ENCODE results near the gene UBTD2. TPM values are rescaled to one million over a fixed set of nuclear protein-coding genes. Genes with fewer than 3 reads are reported as not detected.
"Not testable (repeated sequence)": the region's sequence is repeated elsewhere in the genome, so short reads cannot be mapped to it uniquely, and the experiment has no call there.

Gene UBTD2
- polyA plus RNA-seq, 3 donors = 2.3 to 3.2 (median 2.6) TPM

GRCh38 chr5:172288465-172288864 is 4.9 kb upstream of the UBTD2 start:
- Histone ChIP-seq H3K9me3 (replicated peaks in 1 of 2; ENCODE audit: control insufficient read depth in 1 of 2, insufficient read depth in 1 of 2, low read length in 2 of 2) (no peaks in the 10 kb centered on the region), H2AFZ (ENCODE audit: insufficient read depth, low read depth, low read length, poor library complexity, severe bottlenecking) (no peak overlapping the region), H4K20me1 (ENCODE audit: insufficient read depth, low read length) (no peaks in the 10 kb centered on the region), H3K4me1 (ENCODE audit: control insufficient read depth in 1 of 2, insufficient read depth in 2 of 2, low read length in 2 of 2) (peaks cover 9 to 16% of the 10 kb centered on the region in 2 donors), H3K79me2 (ENCODE audit: insufficient read depth, low read length) (no peaks in the 10 kb centered on the region), H3K36me3 (replicated peaks in 1 of 2; ENCODE audit: control insufficient read depth in 1 of 2, insufficient read depth in 2 of 2, low read length in 2 of 2) (no peaks in the 10 kb centered on the region), H3K9ac (ENCODE audit: insufficient read depth, low read length, poor library complexity, severe bottlenecking) (no peak overlapping the region), H3K27me3 (ENCODE audit: control insufficient read depth in 2 of 2, insufficient read depth in 2 of 2, low read length in 2 of 2) (peaks cover 2 to 12% of the 10 kb centered on the region in 2 donors), H3K4me3 (replicated peaks in 1 of 3; ENCODE audit: low read depth in 2 of 3, low read length in 3 of 3) (no peak overlapping the region), H3K27ac (ENCODE audit: low read depth in 1 of 2, low read length in 2 of 2) (no peak overlapping the region), H3K4me2 (replicated peaks; ENCODE audit: extremely low read depth, low read length, poor library complexity, severe bottlenecking) (no peak overlapping the region)
- peaks cover 0 to 2% (median 0%) of the 10 kb centered on the region in 7 donors for H3K9me3 Mint-ChIP-seq
- WGBS (ENCODE audit: insufficient coverage) = no CpG with 5 or more reads among the region's 4 CpGs
- peaks cover 12% of the 10 kb centered on the region for H3K4me1 Mint-ChIP-seq
- no peak overlapping the region for H3K4me3 Mint-ChIP-seq
- peaks cover 9 to 24% (median 16%) of the 10 kb centered on the region in 3 donors for H3K27me3 Mint-ChIP-seq (ENCODE audit: low read depth in 3 of 3)
- DNase-seq = no peak
- no peak overlapping the region for H3K27ac Mint-ChIP-seq
- no peak for TF ChIP-seq CTCF (IDR thresholded peaks at IDR 0.05)
- no peaks in the 10 kb centered on the region for H3K36me3 Mint-ChIP-seq
- intact Hi-C loops (cut with micrococcal nuclease) = loop anchor here in 1 of 2 donors (10.0 kb wide), 1 partner anchor 184 kb away; no protein-coding TSS in a partner anchor

- H3K4me3 Mint-ChIP-seq; H3K9me3 ChIP-seq (replicated peaks in 1 of 2; ENCODE audit: control insufficient read depth in 1 of 2, insufficient read depth in 1 of 2, low read length in 2 of 2); H2AFZ ChIP-seq (ENCODE audit: insufficient read depth, low read depth, low read length, poor library complexity, severe bottlenecking); H4K20me1 ChIP-seq (ENCODE audit: insufficient read depth, low read length); H3K36me3 ChIP-seq (replicated peaks in 1 of 2; ENCODE audit: control insufficient read depth in 1 of 2, insufficient read depth in 2 of 2, low read length in 2 of 2); H3K4me2 ChIP-seq (replicated peaks; ENCODE audit: extremely low read depth, low read length, poor library complexity, severe bottlenecking); H3K79me2 ChIP-seq (ENCODE audit: insufficient read depth, low read length); H3K27ac Mint-ChIP-seq; DNase-seq; H3K36me3 Mint-ChIP-seq; H3K9me3 Mint-ChIP-seq; H3K9ac ChIP-seq (ENCODE audit: insufficient read depth, low read length, poor library complexity, severe bottlenecking); H3K4me3 ChIP-seq (replicated peaks in 1 of 3; ENCODE audit: low read depth in 2 of 3, low read length in 3 of 3); H3K27ac ChIP-seq (ENCODE audit: low read depth in 1 of 2, low read length in 2 of 2): not testable (repeated sequence)
- Histone ChIP-seq H3K27me3 (ENCODE audit: control insufficient read depth in 2 of 2, insufficient read depth in 2 of 2, low read length in 2 of 2) (peaks cover 2 to 12% of the 10 kb centered on the region in 2 donors), H3K4me1 (ENCODE audit: control insufficient read depth in 1 of 2, insufficient read depth in 2 of 2, low read length in 2 of 2) (peaks cover 15 to 22% of the 10 kb centered on the region in 2 donors)
- WGBS (ENCODE audit: insufficient coverage) = 96% methylated on average over 2 of the region's 3 CpGs
- H3K27me3 Mint-ChIP-seq (ENCODE audit: low read depth in 3 of 3) = peaks cover 9 to 26% (median 16%) of the 10 kb centered on the region in 3 donors
- H3K4me1 Mint-ChIP-seq = peaks cover 15% of the 10 kb centered on the region
- intact Hi-C loops (cut with micrococcal nuclease) = loop anchor here in 1 of 2 donors (10.0 kb wide), 1 partner anchor 182 kb away; no protein-coding TSS in a partner anchor
These were observed 3.6 kb upstream of the UBTD2 start for GRCh38 chr5:172287140-172287539.

Data from CD14-positive monocyte (primary cell).